NOMO-1 treated with dmso at 0.1 percent for 144 hours (cell line): ENCODE data around the gene TBC1D9B.

ENCODE experiments used
- DNase-seq: peaks from one replicate; lab custom pipeline; 2025; ENCODE audit not compliant: unreplicated experiment; lab: John Stamatoyannopoulos, UW

The TBC1D9B gene

GRCh38 chr5:179870403-179870903 lies 37.2 kb downstream of the TBC1D9B start:
- DNase-seq: no peak

- no peak for DNase-seq
These were observed 37.9 kb downstream of the TBC1D9B start for GRCh38 chr5:179869641-179870402.

- no peak for DNase-seq
These were observed 38.6 kb downstream of the TBC1D9B start for GRCh38 chr5:179869101-179869500.

GRCh38 chr5:179868541-179868940 lies 39.2 kb downstream of the TBC1D9B start:
- DNase-seq: no peak

GRCh38 chr5:179867476-179867875 lies 40.2 kb downstream of the TBC1D9B start:
- no peak for DNase-seq

GRCh38 chr5:179867079-179867465 lies 40.6 kb downstream of the TBC1D9B start:
- no peak for DNase-seq

- DNase-seq: no peak
These were observed 41.2 kb downstream of the TBC1D9B start for GRCh38 chr5:179866241-179867078.

- no peak for DNase-seq
These were observed 42.0 kb downstream of the TBC1D9B start for GRCh38 chr5:179865491-179866240.

GRCh38 chr5:179864686-179865085 lies 43.0 kb downstream of the TBC1D9B start:
- no peak for DNase-seq

- DNase-seq: no peak
These were observed 44.1 kb downstream of the TBC1D9B start for GRCh38 chr5:179863449-179864085.

GRCh38 chr5:179862891-179863290 lies 44.8 kb downstream of the TBC1D9B start:
- DNase-seq: no peak

- no peak for DNase-seq
These were observed 45.4 kb downstream of the TBC1D9B start for GRCh38 chr5:179862296-179862695.

- DNase-seq: no peak
These were observed 47.4 kb downstream of the TBC1D9B start for GRCh38 chr5:179860301-179860700.

- peak; percentile 96 for DNase-seq
These were observed 48.9 kb downstream of the TBC1D9B start, which contains the start of gene MRNIP for GRCh38 chr5:179858586-179859427. MRNIP (minus strand) TSS chr5:179858817; CDS start chr5:179858796, 21 bp downstream.

GRCh38 chr5:179858241-179858585 lies 49.5 kb downstream of the TBC1D9B start:
- no peak for DNase-seq

- DNase-seq: no peak
These were observed 53.3 kb downstream of the TBC1D9B start for GRCh38 chr5:179854356-179854755.

GRCh38 chr5:179852993-179853547 lies 54.6 kb downstream of the TBC1D9B start:
- peak; percentile 18 for DNase-seq

- DNase-seq: no peak
These were observed 66.1 kb downstream of the TBC1D9B start for GRCh38 chr5:179841621-179842020.

- DNase-seq: no peak
These were observed 66.9 kb downstream of the TBC1D9B start for GRCh38 chr5:179840766-179841165.

- no peak for DNase-seq
These were observed 67.4 kb downstream of the TBC1D9B start for GRCh38 chr5:179840321-179840720.
